GM12801 (cell line): ENCODE measurements around the gene HOXB4.

Experiments used
- TF ChIP-seq, protein P1 (sequence below): IDR thresholded peaks from one replicate; pipeline ENCODE4 v1.5.1; 2011; ENCODE audit warnings: control low read depth; ENCODE audit not compliant: insufficient read length; ENCODE audit errors: extremely low read depth

Gene HOXB4

DNA sequence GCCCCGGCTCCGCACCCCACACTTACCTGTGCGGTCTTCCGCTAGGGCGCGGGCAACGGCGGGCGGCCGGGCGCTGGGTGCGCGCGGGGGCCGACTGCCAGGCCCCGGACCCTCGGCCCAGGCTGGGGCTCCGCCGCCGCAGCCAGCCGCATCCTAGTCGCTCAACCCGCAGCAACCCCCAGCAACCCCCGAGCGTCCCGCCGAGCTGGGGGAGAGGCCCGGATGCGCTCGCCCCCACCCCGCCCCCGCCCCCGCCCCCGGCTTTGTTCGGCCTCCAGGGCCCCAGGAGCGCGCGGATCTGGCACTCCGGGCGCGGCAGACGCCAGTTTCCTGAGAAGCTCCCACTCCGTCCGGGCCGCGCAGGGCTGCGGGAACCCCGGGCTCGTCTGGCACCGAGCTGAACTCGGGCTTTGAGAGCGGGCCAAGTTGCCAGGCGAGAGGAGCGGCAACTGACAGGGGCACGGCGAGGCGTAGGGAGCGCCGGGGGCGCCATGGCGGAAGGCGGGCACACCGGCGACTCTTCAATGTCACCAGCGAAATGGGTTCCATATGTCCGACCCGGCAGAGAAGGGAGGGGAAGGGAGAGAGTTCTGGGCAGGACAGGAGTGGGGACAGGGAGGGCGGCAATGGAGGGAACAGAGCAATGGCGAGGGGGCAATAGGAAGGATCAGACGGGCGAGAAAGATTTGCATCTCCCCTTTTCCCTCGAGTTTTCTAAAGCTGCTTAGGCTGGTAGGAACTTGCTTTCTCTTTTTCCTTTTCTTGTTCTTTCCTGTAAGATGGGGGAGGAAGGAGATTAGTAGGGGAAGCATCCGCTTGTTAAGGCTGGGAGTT is 13.7 kb downstream of the HOXB4 start:
- TF ChIP-seq, protein P1, sequence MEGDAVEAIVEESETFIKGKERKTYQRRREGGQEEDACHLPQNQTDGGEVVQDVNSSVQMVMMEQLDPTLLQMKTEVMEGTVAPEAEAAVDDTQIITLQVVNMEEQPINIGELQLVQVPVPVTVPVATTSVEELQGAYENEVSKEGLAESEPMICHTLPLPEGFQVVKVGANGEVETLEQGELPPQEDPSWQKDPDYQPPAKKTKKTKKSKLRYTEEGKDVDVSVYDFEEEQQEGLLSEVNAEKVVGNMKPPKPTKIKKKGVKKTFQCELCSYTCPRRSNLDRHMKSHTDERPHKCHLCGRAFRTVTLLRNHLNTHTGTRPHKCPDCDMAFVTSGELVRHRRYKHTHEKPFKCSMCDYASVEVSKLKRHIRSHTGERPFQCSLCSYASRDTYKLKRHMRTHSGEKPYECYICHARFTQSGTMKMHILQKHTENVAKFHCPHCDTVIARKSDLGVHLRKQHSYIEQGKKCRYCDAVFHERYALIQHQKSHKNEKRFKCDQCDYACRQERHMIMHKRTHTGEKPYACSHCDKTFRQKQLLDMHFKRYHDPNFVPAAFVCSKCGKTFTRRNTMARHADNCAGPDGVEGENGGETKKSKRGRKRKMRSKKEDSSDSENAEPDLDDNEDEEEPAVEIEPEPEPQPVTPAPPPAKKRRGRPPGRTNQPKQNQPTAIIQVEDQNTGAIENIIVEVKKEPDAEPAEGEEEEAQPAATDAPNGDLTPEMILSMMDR, result no peak

DNA sequence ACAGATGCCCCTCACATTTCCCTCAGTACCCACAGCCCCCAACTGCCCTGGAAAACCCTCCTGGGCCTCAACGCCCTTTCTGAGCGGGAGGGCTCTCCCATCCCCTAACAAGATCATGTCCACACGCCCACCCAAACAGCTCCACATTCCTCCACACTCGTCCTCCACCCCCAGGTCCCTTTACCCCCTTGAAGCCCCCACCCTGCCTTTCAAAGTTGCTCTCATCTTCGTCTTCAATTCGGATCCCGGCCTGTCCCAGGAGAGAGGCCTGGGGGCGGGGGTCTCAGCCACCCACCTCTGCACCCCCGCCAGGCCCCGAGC is 14.3 kb downstream of the HOXB4 start:
- TF ChIP-seq, protein P1, result no peak

DNA sequence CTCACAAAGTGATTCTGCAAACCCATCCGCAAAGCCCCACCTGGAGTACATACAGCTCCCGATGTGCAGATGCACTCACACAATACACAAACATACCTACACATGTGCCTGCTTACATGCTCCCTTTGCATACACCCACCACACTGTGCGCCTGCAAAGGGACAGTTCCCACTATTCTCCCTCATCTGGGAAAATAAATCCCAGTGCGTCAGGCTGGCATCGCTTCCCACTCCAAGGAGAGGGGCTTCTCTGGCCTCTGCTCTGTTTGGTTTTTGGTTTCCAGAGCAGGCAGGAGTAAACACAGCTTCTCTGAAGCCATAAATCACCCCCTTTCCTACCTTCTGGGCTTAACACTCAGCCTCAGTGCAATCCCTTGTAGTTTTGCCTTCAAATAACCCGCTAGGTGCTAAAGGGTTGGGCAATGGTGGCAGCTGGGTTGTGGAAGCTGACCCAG is 14.7 kb downstream of the HOXB4 start:
- TF ChIP-seq, protein P1, result no peak

DNA sequence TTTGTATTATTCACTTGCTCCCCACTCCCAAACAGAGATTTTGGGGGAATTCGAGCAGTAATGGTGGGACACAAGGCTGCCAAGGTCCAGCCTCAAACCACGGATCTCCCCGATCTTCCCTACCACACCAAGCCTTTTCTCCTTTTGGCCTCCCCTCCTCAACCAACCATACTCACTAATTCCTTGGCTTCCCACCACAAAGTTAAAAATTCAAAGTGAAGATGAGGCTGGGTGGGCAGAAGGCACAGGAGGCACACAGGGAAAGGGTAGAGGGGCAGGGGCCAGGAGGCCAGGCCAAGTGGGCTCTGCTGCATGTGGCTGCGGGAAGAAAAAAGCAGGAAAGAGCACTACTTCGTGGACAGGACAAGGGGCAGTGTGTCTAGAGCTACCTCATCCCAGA is 15.2 kb downstream of the HOXB4 start:
- TF ChIP-seq, protein P1, result no peak

DNA sequence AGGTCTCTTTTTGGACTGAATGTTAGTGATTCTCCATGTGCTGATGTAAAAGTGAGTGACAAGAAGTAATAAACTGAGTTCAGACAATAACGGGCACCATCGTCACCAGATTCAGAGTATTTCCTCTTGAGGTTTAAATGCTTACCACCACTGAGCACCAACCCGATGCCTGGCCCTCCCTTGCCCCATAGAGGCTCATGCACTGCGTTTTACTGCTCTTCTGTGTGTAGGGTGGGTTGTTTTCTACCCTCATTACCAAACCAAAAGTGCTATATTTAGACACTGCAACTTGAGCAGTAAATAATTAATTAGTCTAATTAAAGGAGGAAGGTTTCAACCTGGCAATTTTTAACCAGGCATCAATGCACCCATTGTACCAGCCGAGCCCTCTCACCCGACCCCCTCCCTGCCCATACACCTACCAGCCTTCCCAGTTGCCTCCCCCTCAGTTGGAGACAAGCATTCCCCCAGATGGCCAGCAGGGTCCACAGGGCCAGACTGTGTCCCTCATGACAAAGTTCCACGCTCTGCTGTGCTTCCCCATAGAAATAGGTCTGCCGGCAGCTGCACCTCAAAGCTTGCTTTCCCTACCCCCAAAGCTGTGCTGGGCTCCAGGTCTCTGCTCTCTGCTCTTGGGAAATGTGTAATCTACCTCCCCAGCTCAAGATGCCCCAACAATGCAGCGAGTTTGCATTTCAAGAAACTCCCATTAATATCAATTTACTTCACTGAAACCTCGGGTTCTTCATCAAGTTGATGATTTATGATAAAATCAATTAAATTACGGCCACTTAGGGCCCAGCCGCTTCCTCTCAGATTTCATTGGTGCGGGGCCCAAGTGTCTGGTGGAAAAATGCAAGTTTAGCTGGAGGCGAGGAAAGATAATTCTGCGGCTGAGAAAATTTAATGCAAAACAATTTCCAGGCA is 16.0 kb downstream of the HOXB4 start:
- TF ChIP-seq, protein P1, result no peak

DNA sequence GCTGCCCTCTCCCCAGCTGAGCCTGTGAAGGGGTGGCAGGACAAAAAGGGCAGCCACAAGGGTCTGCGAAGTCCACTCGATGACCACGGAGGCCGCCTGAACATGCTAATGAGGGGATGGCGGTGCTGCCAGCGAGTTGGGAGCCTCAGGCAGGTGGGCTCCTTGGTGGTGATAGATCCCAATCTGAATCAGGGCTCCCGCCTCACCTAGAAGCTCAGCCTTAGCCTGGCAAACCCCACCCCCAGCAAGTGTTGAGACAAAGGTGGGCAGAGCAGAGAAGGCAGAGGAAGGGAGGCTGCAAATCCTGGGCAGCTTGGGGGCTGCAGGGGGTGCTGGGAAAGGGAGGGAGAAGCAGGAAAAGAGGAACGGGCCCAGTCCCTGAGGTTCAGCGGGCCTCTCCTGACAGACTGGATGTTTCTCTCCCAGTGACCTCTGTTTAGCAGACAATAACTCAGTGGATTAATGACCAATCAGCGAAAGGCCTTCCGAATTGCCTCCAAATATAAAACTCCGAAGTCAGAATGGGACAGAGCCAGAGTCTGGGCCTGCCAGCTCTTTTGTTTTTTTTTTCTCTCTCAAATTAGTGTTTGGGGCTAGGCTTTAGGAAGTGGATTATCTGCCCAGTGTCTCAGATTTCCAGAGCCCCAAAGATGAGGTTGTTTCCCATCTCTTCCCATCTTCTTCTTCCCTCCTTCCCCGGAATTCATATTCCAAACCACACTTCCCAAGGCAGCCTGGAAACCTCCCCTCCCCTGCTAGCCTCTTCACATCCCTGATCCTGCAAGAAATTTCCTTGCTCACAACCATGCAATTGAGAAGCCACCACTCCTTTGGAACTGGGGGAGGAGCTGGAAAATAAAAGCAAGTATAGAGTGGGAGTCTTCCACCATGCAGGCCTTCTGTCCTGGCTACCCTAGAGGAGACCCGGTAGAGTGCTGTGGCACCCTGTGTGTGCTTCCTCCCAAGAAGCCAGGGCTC is 18.0 kb downstream of the HOXB4 start:
- TF ChIP-seq, protein P1, result no peak
